ENCODE results near the gene LIMK2. TPM values are rescaled to one million over a fixed set of nuclear protein-coding genes. Genes with fewer than 3 reads are reported as not detected.

The LIMK2 gene
- polyA plus RNA-seq, 1 donor from 2014 or later = 44.2 TPM

DNA sequence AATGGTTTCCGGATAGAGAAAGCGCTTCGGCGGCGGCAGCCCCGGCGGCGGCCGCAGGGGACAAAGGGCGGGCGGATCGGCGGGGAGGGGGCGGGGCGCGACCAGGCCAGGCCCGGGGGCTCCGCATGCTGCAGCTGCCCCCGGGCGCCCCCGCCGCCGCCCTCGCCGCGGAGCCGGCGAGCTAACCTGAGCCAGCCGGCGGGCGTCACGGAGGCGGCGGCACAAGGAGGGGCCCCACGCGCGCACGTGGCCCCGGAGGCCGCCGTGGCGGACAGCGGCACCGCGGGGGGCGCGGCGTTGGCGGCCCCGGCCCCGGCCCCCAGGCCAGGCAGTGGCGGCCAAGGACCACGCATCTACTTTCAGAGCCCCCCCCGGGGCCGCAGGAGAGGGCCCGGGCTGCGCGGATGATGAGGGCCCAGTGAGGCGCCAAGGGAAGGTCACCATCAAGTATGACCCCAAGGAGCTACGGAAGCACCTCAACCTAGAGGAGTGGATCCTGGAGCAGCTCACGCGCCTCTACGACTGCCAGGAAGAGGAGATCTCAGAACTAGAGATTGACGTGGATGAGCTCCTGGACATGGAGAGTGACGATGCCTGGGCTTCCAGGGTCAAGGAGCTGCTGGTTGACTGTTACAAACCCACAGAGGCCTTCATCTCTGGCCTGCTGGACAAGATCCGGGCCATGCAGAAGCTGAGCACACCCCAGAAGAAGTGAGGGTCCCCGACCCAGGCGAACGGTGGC is 64.5 kb downstream of the LIMK2 start:
- Histone ChIP-seq H4K20me1 (ENCODE audit: insufficient read depth) (no peaks in the 10 kb centered on the region), H2AFZ (ENCODE audit: low read depth, low read length) (no peak overlapping the region), H3K9me2 (ENCODE audit: insufficient read depth, low read length) (no peaks in the 10 kb centered on the region), H3K27me3 (ENCODE audit: insufficient read depth, low read depth, low read length) (no peaks in the 10 kb centered on the region), H3F3A (ENCODE audit: insufficient read depth, low read length, poor library complexity, severe bottlenecking) (no peaks in the 10 kb centered on the region), H3K36me3 (ENCODE audit: insufficient read depth, low read length) (peaks cover under 1% of the 10 kb centered on the region), H3K79me2 (replicated peaks; ENCODE audit: insufficient read depth, low read length) (no peaks in the 10 kb centered on the region), H3K9ac (ENCODE audit: low read length) (no peak overlapping the region), H3K4me3 (ENCODE audit: low read length) (no peak overlapping the region), H3K27ac (ENCODE audit: low read length) (no peak overlapping the region), H3K4me2 (ENCODE audit: low read length) (no peak overlapping the region), H3K9me3 (ENCODE audit: low read length) (no peaks in the 10 kb centered on the region)
- no peak for TF ChIP-seq POLR2AphosphoS5 (IDR thresholded peaks at IDR 0.05)
- no peak for TF ChIP-seq TAF1 (IDR thresholded peaks at IDR 0.05; ENCODE audit: low read depth)
- TF ChIP-seq, protein P1, sequence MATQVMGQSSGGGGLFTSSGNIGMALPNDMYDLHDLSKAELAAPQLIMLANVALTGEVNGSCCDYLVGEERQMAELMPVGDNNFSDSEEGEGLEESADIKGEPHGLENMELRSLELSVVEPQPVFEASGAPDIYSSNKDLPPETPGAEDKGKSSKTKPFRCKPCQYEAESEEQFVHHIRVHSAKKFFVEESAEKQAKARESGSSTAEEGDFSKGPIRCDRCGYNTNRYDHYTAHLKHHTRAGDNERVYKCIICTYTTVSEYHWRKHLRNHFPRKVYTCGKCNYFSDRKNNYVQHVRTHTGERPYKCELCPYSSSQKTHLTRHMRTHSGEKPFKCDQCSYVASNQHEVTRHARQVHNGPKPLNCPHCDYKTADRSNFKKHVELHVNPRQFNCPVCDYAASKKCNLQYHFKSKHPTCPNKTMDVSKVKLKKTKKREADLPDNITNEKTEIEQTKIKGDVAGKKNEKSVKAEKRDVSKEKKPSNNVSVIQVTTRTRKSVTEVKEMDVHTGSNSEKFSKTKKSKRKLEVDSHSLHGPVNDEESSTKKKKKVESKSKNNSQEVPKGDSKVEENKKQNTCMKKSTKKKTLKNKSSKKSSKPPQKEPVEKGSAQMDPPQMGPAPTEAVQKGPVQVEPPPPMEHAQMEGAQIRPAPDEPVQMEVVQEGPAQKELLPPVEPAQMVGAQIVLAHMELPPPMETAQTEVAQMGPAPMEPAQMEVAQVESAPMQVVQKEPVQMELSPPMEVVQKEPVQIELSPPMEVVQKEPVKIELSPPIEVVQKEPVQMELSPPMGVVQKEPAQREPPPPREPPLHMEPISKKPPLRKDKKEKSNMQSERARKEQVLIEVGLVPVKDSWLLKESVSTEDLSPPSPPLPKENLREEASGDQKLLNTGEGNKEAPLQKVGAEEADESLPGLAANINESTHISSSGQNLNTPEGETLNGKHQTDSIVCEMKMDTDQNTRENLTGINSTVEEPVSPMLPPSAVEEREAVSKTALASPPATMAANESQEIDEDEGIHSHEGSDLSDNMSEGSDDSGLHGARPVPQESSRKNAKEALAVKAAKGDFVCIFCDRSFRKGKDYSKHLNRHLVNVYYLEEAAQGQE (IDR thresholded peaks at IDR 0.05; ENCODE audit: borderline replicate concordance) = no peak
- TF ChIP-seq, protein P2, sequence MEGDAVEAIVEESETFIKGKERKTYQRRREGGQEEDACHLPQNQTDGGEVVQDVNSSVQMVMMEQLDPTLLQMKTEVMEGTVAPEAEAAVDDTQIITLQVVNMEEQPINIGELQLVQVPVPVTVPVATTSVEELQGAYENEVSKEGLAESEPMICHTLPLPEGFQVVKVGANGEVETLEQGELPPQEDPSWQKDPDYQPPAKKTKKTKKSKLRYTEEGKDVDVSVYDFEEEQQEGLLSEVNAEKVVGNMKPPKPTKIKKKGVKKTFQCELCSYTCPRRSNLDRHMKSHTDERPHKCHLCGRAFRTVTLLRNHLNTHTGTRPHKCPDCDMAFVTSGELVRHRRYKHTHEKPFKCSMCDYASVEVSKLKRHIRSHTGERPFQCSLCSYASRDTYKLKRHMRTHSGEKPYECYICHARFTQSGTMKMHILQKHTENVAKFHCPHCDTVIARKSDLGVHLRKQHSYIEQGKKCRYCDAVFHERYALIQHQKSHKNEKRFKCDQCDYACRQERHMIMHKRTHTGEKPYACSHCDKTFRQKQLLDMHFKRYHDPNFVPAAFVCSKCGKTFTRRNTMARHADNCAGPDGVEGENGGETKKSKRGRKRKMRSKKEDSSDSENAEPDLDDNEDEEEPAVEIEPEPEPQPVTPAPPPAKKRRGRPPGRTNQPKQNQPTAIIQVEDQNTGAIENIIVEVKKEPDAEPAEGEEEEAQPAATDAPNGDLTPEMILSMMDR (IDR thresholded peaks at IDR 0.05; ENCODE audit: poor library complexity, severe bottlenecking) = no peak
- no peak for TF ChIP-seq MXI1 (conservative IDR thresholded peaks at IDR 0.05; ENCODE audit: poor library complexity, severe bottlenecking)
- TF ChIP-seq EZH2 (IDR thresholded peaks at IDR 0.05; ENCODE audit: borderline replicate concordance, insufficient read depth, low read length, poor library complexity, severe bottlenecking) = no peak
- TF ChIP-seq EP300 (conservative IDR thresholded peaks at IDR 0.05; ENCODE audit: poor library complexity, severe bottlenecking) = no peak
- TF ChIP-seq RAD21 (conservative IDR thresholded peaks at IDR 0.05) = no peak
- TF ChIP-seq SMC3 (conservative IDR thresholded peaks at IDR 0.05; ENCODE audit: poor library complexity) = no peak

DNA sequence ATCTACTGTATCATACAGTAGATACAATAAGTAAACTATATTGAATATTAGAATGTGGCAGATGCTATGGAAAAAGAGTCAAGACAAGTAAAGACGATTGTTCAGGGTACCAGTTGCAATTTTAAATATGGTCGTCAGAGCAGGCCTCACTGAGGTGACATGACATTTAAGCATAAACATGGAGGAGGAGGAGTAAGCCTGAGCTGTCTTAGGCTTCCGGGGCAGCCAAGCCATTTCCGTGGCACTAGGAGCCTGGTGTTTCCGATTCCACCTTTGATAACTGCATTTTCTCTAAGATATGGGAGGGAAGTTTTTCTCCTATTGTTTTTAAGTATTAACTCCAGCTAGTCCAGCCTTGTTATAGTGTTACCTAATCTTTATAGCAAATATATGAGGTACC is 65.6 kb downstream of the LIMK2 start:
- no peak for TF ChIP-seq MXI1 (conservative IDR thresholded peaks at IDR 0.05; ENCODE audit: poor library complexity, severe bottlenecking)
- no peak for TF ChIP-seq EZH2 (IDR thresholded peaks at IDR 0.05; ENCODE audit: borderline replicate concordance, insufficient read depth, low read length, poor library complexity, severe bottlenecking)
- TF ChIP-seq TAF1 (IDR thresholded peaks at IDR 0.05; ENCODE audit: low read depth) = no peak
- TF ChIP-seq, protein P2 (IDR thresholded peaks at IDR 0.05; ENCODE audit: poor library complexity, severe bottlenecking) = no peak
- no peak for TF ChIP-seq RAD21 (conservative IDR thresholded peaks at IDR 0.05)
- no peak for TF ChIP-seq EP300 (conservative IDR thresholded peaks at IDR 0.05; ENCODE audit: poor library complexity, severe bottlenecking)
- no peak for TF ChIP-seq POLR2AphosphoS5 (IDR thresholded peaks at IDR 0.05)
- TF ChIP-seq, protein P1 (IDR thresholded peaks at IDR 0.05; ENCODE audit: borderline replicate concordance) = no peak
- TF ChIP-seq SMC3 (conservative IDR thresholded peaks at IDR 0.05; ENCODE audit: poor library complexity) = no peak
- Histone ChIP-seq H3K9me2 (ENCODE audit: insufficient read depth, low read length) (no peaks in the 10 kb centered on the region), H3K36me3 (ENCODE audit: insufficient read depth, low read length) (peaks cover 5% of the 10 kb centered on the region), H3K79me2 (replicated peaks; ENCODE audit: insufficient read depth, low read length) (no peaks in the 10 kb centered on the region), H2AFZ (ENCODE audit: low read depth, low read length) (no peak overlapping the region), H4K20me1 (ENCODE audit: insufficient read depth) (no peaks in the 10 kb centered on the region), H3K9ac (ENCODE audit: low read length) (no peak overlapping the region), H3K27me3 (ENCODE audit: insufficient read depth, low read depth, low read length) (no peaks in the 10 kb centered on the region), H3K4me2 (ENCODE audit: low read length) (no peak overlapping the region), H3K9me3 (ENCODE audit: low read length) (no peaks in the 10 kb centered on the region), H3F3A (ENCODE audit: insufficient read depth, low read length, poor library complexity, severe bottlenecking) (no peaks in the 10 kb centered on the region), H3K4me3 (ENCODE audit: low read length) (no peak overlapping the region), H3K27ac (ENCODE audit: low read length) (no peak overlapping the region)

Data from neural cell (in vitro differentiated cells).